ENCODE measurements around the gene SELENOP.

DNA sequence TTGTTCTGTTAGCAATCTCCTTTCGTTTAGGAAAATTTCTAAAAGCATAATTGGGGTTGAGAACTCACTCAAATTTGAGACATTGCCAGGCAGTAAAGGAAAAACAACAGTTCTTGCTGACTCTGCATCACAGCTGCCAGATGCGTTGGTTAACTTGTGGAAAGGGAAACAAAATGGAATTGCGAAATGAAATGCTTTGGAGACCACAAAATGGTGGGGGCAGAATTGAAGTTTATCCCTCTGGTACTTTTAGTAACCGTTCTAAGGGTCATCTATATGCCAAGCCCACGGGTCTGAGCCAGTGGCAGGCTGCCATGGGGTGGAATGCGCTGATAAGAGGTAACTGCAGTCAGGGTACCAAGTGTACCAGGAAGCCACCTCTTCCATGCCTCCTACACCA is 28.6 kb upstream of the SELENOP start:
- TF ChIP-seq EZH2 (IDR thresholded peaks at IDR 0.05; ENCODE audit: insufficient read depth, poor library complexity, severe bottlenecking) (no peak), EZH2phosphoT487 (IDR thresholded peaks at IDR 0.05; ENCODE audit: insufficient read depth, low read depth) (no peak)

Measured in GM23248 (cell line).